Stimulated activated CD4-positive, alpha-beta T cell treated with anti-CD3 and anti-CD28 coated beads, Interleukin-12 subunit alpha, Interleukin-12 subunit beta, amount 100 ng/mL, for 48 hours (primary cell): Measurements from ENCODE around the gene ZNF672.
"Not testable (repeated sequence)": the region's sequence is repeated elsewhere in the genome, so short reads cannot be mapped to it uniquely, and the experiment has no call there.

Source experiments
- DNase-seq, 3 donors: peaks; one replicate each; pipeline ENCODE4 v3.0.0-alpha.2; 2020; ENCODE audit warnings: low read depth in 2 of 3, low spot score in 1 of 3

ZNF672 gene

DNA sequence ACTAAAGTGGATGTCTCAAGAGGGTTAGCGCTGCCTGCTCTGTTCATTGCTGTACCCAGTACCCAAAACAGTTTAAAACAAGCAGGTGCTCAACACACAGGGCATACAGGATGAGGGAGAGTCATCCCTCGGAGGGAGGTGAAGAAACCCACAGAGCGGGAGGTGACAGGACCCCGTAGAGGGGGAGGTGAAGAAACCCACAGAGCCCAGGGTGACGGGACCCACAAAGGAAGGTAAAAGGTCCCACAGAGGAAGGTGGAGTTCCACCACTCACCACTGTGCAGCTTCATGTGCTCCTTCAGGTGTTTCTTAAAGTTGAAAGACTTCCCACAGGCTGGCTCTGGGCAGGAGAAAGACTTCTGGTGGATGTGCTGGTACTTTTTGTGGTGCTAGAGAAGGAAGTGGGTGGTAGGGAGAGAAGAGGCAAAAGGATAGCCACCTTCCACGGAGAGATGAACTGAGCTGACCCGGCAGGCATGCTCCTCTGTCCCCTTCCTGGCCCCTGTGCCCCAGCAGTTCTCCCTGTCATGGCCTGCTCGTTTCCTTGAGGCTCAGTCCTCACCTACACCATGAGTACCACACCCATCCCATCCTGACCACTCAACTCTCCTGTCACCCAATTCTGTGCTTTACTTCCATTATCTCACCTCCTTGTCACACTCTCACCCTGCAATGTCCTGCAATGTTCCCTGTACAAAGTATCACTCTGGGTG lies 15.8 kb downstream of the ZNF672 start:
- no peak for DNase-seq

DNA sequence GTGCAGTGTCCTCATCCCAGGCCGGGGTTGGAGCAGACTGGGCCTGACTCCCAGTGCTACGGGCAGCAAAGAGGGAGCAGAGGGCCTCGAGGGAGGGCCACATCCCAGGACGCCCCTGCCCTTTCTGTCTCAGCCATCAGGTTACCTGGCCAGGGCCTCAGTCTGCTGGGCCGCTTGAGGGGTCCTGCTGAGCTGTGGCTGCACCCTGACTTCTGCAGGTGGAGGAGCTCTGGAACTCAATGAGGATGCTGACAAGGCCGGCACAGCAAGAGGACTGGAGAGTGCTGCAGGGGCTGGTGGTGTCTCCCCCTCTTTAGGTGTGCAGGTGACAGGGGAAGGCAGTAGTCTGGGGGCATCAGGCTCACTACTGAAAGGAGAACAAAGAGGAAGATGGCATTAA lies 17.6 kb downstream of the ZNF672 start:
- no peak for DNase-seq

DNA sequence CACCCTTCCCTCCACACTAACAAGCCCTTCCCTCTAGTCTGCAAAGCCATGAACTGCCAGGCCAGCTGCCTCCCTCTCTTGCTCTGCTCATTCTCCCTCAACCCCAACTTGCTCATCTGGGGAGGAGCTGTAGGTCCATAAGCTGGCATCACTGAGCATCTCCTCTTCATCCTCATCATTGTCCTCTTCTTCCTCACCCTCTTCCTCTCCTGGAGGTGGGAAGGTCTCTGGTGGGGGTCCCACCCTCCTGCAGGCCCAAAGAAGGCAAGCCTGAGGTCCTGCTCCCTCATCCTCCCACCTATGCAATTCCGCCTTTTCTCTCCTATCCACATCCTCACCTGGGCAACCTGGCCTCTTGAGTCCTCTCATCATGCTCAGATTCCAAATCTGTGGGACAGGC lies 18.2 kb downstream of the ZNF672 start:
- DNase-seq: no peak

DNA sequence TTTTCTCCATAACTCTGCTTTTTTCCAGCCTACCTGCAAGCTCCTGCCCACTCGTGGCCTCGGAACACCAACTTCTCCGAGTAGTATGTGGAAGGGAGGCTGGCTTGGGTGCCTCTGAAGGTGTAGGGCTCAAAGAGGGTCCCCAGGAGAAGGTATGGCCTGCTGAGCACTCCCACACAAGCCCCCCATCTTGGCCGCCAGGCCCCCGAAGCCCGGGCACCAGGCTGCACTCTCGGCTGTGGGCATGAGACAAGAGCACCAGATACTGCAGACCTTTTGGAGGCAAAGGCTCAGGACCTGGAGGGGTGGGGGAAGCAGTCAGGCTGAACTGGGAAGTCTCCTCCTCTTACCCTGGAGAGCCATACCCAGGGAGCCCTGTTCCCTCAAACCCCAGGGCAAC lies 19.2 kb downstream of the ZNF672 start:
- no peak for DNase-seq

DNA sequence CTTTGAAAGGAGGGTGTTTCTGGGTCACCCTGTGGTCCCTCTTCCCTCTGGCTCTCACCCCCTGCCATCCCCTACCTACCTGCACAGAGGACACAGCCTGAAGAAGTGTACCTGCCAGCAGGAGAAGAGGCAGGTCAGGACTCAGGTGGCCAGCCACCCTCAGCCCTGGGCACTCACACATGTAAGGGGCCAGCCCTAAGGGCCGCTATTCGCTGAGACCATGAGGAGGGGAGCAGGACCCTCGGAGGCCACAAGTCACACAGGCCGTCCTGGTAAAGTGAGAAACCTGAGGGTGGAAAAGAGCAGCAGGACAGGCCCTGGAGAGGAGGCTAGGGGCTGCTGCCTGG lies 19.7 kb downstream of the ZNF672 start:
- DNase-seq: no peak

DNA sequence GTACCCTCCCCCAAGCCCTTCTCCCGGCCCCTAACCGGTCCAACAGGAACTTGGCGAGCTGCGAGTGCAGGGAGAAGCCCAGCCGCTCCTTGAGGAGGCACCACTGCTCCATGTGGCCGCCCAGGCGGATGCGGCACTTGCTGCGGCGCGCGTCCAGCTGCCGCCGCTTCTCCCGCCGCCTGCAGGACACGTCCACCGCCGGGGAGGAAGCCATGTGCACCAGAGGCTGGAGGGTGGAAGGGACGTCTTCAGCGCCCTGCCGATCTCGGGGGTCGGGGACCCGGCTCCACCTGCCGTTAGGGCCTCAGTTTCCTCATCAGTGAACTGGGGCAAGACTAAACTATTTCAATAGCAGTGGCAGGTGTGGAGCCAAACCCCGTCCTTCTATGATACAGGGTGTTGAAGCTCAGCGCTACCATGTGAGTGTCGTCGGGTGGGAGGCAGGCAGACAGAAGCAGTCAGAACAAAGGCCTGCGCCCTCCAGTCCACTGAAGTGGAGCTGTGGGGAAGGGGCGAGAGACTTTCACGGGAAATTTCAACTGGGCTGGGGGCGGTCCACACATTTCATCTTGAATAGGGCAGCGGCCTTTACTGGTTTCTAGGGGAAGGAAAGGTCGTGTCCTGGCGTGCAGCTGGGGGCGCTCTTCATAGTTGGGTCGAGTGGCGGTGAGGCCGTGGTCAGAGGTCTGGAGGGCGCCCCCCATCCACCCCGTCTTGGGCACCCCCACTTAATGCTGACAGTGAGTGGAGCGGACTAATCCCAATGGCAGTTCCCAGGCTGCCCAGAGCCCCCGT lies 20.3 kb downstream of the ZNF672 start:
- DNase-seq: no peak

DNA sequence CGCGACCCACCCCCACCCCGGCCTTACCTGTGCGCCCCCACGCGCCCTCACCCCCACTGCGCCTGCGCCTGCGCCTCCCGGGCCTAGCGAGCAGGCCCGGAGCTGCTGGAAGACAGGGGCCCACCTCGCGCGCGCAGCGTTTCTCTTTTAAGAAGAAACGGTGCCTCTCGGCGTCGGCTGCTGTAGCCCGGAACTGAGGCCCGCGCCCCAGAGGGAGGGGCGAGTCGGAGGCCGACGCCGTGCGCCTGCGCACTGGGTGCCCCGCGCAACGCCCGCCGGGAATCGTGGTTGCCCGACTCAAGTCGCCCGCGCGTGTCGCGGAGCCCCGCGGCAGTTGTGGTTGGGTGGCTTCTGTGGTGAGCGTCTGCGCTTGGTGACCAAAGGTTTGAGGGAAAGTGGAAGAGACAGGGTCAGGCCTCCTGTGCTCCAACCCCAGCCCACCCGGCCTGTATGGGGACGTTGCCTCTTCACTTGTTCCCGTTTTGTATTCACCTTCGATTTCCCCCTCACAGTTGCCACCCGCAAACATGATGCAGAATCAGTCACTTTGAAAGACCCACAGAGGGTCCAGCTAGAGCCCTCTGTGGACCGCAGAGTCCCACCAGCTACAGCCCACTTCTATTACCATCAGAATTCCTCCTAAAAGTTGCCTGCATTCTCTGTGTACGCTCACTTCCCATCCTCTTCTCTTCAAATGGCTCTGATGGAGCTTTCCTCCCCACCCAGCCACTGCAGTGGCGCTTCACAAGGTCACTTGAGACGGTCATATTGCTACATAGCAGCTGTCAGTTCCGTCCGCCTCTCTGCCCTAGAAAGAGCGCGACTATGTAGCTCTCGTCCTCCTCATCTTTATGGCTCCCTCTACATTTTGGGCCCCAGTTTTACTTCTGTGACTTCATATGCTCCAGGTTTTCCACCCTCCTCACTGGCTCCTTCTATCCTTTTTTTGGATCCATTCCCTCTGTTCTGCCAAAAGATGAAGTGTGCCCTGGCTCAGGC lies 21.2 kb downstream of the ZNF672 start, which contains the start of gene ZNF692:
ZNF692 (minus strand) TSS at position 195 of the 999 bp plus-strand sequence. CDS start 776 bp downstream, outside the sequence.
- DNase-seq: peak; percentile 89 to 96 (median 96)

DNA sequence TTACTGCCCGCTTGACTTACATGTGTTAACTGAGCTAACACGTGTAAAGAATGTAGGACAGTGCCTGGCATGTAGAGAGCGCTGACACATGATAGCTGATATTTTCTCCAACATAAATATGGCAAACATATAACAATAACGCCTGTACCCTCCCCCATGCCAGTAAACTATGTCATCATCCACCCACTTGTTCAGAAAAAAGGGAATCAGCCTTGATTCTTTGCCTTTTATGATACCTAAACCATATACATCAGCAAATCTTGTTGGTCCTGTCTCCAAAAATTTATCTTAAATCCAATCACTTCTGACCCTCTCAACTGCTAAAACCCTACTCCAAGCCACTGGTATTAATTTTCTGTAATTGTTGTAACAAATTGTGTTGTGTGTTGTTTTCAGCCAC lies 22.0 kb downstream of the ZNF672 start:
- DNase-seq: no peak

DNA sequence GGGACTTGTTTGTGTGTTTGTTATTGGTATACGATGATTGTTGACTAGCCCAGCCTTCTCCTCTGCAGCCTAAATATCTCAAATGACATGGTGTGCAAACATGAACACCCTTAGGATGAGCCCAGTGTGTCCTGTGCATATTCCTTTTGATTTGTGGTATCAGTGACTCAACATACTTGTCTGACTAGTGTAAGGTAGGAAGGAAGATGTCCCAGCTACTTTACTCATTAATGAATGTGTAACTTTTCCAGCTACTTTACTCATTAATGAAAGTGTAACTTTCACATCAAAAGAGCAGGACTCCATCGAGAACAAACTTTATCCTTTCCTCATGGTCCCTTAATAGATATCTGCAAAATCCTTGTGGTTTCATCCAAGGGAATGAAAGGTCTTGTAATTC lies 23.6 kb downstream of the ZNF672 start:
- DNase-seq: no peak

DNA sequence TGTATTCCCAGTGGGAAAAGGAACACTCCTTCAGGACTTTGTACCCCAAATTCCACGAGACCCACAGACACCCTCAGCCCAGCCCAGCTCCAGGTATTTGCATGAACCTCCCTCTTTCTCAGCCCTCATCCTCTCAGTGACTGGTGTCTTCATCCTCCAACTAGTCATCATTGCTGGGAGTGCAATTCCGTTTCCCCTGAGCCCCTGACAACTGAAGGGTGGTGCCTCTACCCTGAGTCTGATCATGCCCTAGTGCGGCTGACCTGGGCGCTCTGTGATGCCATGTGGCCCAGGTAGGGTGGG lies 24.6 kb downstream of the ZNF672 start:
- no peak for DNase-seq

DNA sequence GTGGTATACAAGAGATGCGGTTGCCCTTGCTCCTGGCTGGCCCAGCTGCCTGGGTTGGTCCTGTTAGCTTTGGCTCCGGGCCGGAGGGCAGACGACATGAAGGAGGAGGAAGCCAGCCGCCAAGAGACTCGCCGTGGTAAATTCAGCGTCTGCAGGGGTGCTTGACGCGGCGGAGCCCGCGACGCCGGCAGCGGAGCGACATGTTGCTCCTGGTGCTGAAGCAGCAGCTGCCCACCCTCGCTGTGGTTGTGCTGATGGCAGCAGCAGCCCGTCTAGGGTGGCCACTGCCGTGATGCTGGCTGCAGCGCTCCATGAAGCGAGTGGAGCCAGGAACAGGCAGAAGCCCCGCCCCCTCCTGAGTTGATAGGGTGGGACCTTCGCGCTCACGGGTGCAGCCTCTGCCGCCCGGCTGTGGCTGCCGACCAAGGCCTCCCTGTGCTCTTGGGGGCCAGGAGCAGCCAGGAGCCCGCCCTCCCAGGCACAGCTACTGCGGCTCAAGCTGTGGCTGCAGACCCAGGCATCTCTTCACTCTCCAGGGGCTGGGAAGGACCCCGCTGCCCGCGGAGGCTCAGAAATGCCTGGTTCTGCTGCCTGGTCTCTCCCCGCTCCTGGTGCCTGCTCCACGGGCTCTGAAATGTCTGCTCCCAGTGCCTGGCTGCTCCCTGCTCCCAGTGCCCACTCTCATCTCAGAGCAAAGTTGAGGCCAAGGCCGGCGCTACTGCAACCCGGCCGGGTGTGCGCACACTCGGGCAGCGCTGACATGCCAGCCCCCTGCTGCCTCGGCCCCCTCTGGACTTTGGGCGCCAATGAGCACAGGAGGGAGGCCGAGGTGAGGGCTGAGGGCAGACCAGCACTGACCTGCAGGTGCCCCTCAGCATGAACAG lies 25.2 kb downstream of the ZNF672 start:
- DNase-seq: peak; percentile 54 to 81 (median 76)

DNA sequence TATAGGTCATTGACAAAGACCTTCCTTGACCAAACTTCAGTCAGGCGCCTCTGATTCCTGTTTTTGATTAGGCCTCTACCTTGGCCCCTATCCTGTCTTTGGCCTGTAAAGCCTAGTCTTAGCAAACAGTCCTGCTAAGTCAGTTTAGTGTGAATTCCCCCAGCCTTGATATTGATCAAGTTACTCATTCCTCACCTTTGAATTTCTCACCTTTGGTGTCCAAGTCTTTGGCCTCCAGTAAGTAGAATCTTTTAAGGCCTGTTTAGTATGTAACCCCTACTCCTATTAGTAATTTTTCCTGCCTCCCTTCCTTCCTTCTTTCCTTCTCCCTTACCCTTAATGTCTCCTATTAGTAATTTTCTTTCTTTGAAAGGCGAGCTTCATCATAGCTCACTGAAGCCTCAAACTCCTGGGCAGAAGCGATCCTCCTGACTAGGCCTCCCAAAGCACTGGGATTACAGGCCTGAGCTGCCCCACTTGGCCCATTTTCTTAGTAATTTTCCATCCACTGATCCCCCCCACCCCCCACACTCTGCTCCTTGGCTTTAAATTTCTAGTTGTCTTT lies 33.9 kb downstream of the ZNF672 start:
- no peak for DNase-seq

DNA sequence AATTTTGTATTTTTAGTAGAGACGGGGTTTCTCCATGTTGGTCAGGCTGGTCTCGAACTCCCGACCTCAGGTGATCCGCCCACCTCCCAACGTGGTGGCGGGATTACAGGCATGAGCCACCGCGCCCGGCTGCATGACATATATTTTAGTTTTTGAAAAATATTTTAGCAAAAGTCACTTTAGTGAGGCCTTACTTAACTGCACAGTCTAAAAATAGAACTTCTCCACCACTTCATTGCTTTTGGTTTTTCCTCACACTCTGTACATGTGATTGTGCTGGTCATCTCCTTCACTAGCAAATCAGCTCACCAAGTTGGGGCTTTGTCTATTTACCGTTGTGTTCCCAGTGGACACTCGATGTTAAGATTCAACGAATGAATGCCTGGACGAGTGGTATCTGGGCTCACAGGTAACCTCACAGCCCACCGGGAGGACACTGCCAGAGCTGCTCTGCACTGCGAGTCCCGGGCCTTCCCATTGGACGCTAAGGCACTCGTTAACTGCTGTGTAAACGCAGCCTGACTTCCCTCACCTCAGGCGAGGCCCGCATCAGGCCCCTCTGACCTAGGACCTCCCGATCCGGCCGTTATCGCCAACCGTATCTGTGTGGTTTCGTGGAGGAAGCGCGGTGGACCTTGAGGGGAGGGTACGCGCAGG lies 34.9 kb downstream of the ZNF672 start:
- DNase-seq: peak; percentile 45 to 64 (median 49)

DNA sequence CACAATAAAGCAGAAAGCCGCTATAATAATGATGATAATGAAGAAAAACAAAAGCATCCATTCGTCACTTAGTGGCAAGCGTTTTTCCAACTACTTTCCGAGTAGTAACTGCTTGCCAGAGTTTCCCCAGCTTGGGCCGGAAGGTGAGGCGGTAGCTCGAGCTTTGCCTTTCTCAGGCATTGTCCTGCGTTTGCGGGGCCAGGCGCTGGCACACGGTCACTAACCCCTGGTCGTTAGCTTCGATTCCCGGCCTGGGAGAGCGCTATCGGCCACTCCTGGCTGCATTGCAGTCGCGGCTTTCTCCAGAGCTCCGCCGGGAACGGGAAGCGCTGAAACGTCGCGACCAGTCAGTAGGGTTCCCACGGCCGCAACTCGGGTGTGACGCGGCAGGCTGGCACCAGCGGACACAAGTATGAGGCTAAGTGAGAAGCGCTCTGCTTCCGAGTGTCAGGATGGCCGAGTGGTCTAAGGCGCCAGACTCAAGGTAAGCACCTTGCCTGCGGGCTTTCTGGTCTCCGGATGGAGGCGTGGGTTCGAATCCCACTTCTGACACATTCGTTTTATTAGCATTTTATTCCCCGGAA lies 35.5 kb downstream of the ZNF672 start:
- DNase-seq: peak; percentile 91 to 99 (median 97)

DNA sequence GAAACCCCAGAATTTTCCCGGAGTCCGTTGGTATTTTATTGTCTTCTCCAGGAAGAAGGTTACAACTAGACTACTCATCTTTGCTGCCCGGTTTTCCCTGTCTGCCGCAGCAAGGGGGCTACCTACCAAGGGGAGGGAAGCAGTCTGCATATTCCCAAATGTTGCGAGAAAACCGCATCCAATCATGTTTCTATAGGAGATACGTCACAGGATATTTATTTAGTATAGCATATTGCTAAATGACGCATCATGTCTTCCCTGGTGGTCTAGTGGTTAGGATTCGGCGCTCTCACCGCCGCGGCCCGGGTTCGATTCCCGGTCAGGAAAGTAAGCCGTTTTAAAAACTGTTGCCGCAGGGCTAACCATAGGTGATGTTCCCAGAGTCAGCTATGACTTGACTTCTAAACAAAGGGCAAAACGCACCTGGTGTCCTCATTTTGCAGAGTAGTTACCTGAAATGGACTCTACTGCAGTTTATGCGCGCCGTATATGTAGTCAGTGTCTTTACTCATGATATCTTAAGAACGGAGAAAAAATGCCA lies 36.0 kb downstream of the ZNF672 start:
- DNase-seq: peak; percentile 68 to 80 (median 78)

DNA sequence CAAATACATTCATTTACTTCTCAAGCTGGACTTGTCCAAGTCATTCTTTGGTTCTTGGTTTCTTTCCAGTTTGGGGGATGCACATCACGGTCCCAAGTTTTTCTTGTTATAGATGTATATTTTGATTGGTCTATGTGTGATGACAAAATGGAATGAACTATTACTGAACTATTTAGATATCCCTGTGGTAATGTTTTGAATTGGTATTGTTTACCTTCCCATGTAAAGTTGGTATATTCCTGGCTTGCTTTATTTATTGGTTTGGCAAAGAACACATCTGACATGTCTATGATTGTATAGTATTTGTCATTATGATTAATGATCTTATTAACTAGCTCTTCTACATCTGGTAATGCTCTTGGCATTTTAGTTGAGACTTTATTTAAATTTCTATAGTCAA lies 43.2 kb downstream of the ZNF672 start:
- DNase-seq: no peak

DNA sequence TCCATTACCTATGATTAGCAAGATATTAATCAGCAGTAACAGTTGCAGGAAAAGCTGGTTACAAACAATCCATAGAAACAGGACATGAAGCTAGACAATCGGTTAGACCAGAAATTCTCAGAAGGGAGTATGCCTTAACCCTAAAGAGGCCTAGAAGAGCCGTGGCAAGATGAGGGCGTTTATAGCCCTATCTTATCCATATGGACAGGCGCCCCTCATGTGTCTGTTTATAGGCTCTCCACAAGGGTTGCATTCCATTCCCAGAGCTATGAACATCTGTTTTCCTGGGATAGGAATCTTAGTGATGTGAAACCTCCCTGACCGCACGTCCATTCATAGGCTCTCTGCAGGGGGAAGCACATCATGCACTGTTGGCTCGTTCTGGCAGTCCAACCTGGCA lies 44.4 kb downstream of the ZNF672 start:
- not testable (repeated sequence) for DNase-seq

DNA sequence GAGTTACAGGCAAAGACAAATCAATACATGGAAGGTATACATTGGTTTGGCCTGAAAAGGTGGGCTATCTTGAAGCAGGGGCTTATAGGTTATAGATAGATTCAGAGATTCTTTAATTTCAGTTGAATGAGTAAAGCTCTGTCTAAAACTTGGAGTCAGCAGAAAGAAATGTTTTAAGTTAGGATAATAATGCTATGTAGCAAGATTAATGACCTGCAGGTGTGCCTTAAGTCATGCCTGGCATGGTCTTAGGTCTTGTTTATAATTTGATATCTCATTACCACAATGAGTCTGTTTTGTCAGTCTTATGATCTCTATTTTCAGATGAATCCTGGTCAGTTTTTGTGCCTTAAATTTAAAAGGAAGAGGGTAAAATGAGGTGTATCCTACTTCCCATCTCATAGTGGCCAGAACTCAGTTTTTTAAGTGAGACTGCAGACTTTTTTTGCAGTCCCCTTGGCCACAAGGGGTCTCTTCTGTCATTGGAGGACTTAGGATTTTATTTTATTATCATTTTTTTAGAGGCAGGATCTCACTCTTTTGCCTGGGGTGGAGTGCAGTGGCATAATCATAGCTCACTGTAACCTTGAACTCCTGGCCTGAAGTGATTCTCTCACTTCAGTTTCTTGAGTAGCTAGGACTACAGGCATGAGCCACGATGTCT lies 46.7 kb downstream of the ZNF672 start:
- DNase-seq: no peak

DNA sequence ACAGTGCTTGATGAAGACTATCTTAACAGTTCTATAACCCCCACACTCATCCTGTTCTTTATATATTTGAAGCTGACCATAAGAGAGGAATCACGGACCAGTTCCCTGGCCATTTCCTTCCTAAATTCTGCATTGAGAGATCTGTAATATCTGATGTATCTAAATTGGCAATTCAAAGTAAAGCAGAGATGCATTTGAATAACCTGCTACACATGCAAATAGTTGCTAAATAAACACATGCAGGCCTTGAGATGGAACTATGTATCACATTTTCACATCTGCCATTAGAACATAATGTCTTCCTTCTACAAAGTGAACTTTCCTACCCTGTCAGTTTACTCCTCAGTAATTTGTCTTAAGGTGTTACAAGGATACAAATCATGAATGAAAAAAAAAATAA lies 47.6 kb downstream of the ZNF672 start:
- no peak for DNase-seq
